K562 (cell line): ENCODE measurements around the gene UNC50. TPM values are rescaled to one million over a fixed set of nuclear protein-coding genes. Genes with fewer than 3 reads are reported as not detected.

Experiments
- ARID2 ChIP-seq: fragments of 450-650 bp; IDR thresholded peaks from 2 replicates; pipeline ENCODE4 v1.6.1; 2017; ENCODE audit warnings: antibody characterized with exemption, mild to moderate bottlenecking
- BRD9 ChIP-seq: fragments of 450-650 bp; IDR thresholded peaks from 2 replicates; pipeline ENCODE4 v1.6.1; 2018; ENCODE audit warnings: low read depth; ENCODE audit not compliant: partially characterized antibody
- CAMTA2 ChIP-seq: fragments of 250-450 bp; sonication (Bioruptor Pico); conservative IDR thresholded peaks from 2 replicates; pipeline ENCODE4 v1.5.1; 2022
- CREM ChIP-seq: IDR thresholded peaks from 2 replicates; pipeline ENCODE4 v1.6.1; 2014; ENCODE audit warnings: antibody characterized with exemption, low read depth
- ETV5 ChIP-seq: sonication (generic); formaldehyde crosslinking; IDR thresholded peaks from 2 replicates; pipeline ENCODE4 v1.4.0; 2020; ENCODE audit warnings: low read depth, mild to moderate bottlenecking, missing genetic modification reagents
- FOXK1 ChIP-seq: sonication (generic); formaldehyde crosslinking; IDR thresholded peaks from 2 replicates; pipeline ENCODE4 v1.8.0; 2022; ENCODE audit warnings: missing genetic modification reagents, mild to moderate bottlenecking, borderline replicate concordance
- KDM2B ChIP-seq: fragments of 250-450 bp; sonication (Bioruptor Pico); IDR thresholded peaks from 2 replicates; pipeline ENCODE4 v1.8.0; 2021; ENCODE audit warnings: mild to moderate bottlenecking, moderate library complexity
- MAX ChIP-seq: sonication (generic); formaldehyde crosslinking; IDR thresholded peaks from 2 replicates; pipeline ENCODE4 v1.9.0; 2022; ENCODE audit warnings: mild to moderate bottlenecking, missing genetic modification reagents
- MLLT1 ChIP-seq, 2 experiments: fragments of 450-650 bp; IDR thresholded peaks; 2 replicates each; pipeline ENCODE4 v1.6.1; 2016
- NBN ChIP-seq: fragments of 450-650 bp; IDR thresholded peaks from 2 replicates; pipeline ENCODE4 v1.6.1; 2016; ENCODE audit warnings: low read depth, mild to moderate bottlenecking
- PTRF ChIP-seq: fragments of 450-650 bp; IDR thresholded peaks from 2 replicates; pipeline ENCODE4 v1.6.1; 2016; ENCODE audit warnings: mild to moderate bottlenecking, missing genetic modification characterization, missing compliant biosample characterization
- RBBP5 ChIP-seq: fragments of 200-600 bp; sonication (generic); IDR thresholded peaks from 2 replicates; pipeline ENCODE4 v1.6.1; 2012; ENCODE audit warnings: borderline replicate concordance, mild to moderate bottlenecking, low read length, control low read depth, inconsistent platforms; ENCODE audit not compliant: insufficient read depth, poor library complexity, severe bottlenecking
- SMAD1 ChIP-seq: fragments of 150-350 bp; IDR thresholded peaks from 2 replicates; pipeline ENCODE4 v1.6.1; 2014; ENCODE audit warnings: low read length, low read depth; ENCODE audit not compliant: partially characterized antibody
- SMARCC2 ChIP-seq: fragments of 450-650 bp; IDR thresholded peaks from 2 replicates; pipeline ENCODE4 v1.6.1; 2017; ENCODE audit warnings: antibody characterized with exemption, moderate library complexity, mild to moderate bottlenecking, low read depth
- SMARCE1 ChIP-seq: fragments of 450-650 bp; IDR thresholded peaks from 2 replicates; pipeline ENCODE4 v1.7.1; 2016; ENCODE audit warnings: mild to moderate bottlenecking
- SPI1 ChIP-seq: IDR thresholded peaks from 2 replicates; pipeline ENCODE4 v1.6.1; 2011; ENCODE audit warnings: low read depth, low read length, control low read depth, borderline replicate concordance
- TAF1 ChIP-seq: IDR thresholded peaks from 2 replicates; pipeline ENCODE4 v1.6.1; 2011; ENCODE audit warnings: mild to moderate bottlenecking, low read length, moderate library complexity; ENCODE audit not compliant: insufficient read depth, control insufficient read depth, severe bottlenecking; ENCODE audit errors: extremely low read depth
- TCFL5 ChIP-seq: fragments of 250-450 bp; sonication (Bioruptor Pico); conservative IDR thresholded peaks from 2 replicates; pipeline ENCODE4 v1.6.1; 2021; ENCODE audit warnings: mild to moderate bottlenecking, moderate library complexity, matching md5 sums
- TEAD4 ChIP-seq, 2 experiments: sonication (generic) in 1 of 2; formaldehyde crosslinking in 1 of 2; IDR thresholded peaks; 2 replicates each; pipeline versions ENCODE4 v1.6.1 to v1.8.0; 2012 to 2022; ENCODE audit warnings: borderline replicate concordance in 1 of 2, inconsistent platforms in 1 of 2, low read length in 1 of 2, mild to moderate bottlenecking in 1 of 2, missing genetic modification reagents in 1 of 2
- ZNF224 ChIP-seq: sonication (generic); formaldehyde crosslinking; IDR thresholded peaks from 2 replicates; pipeline ENCODE4 v1.8.0; 2022; ENCODE audit warnings: mild to moderate bottlenecking, missing genetic modification reagents
- ZNF778 ChIP-seq: fragments of 450-650 bp; formaldehyde crosslinking; IDR thresholded peaks from 2 replicates; pipeline ENCODE4 v1.4.0; 2020; ENCODE audit warnings: mild to moderate bottlenecking, moderate library complexity
- ZSCAN32 ChIP-seq: fragments of 450-650 bp; formaldehyde crosslinking; IDR thresholded peaks from 2 replicates; pipeline ENCODE4 v1.4.0; 2020; ENCODE audit warnings: mild to moderate bottlenecking, moderate library complexity
- polyA plus RNA-seq, 8 experiments: library from polyadenylated mRNA; depleted of rRNA in 4 of 8; stranded (reverse) in 5 of 8; unstranded in 3 of 8; fragments of >200 nt; fragmentation: Nextera tagmentation in 2 of 8; fragmentation: Illumina TruSeq in 1 of 8; extraction: Ambion mirVana in 2 of 8; extraction: Trizol in 1 of 8; gene quantifications; 2 replicates each; pipeline versions ENCODE4 v1.2.1 to v1.2.3, GENCODE V29; 2011 to 2014; ENCODE audit warnings: inconsistent platforms in 1 of 8, missing spikeins in 1 of 8
- total RNA-seq, 7 experiments: library from RNA; depleted of rRNA in 6 of 7; stranded (reverse); fragments of >200 nt in 6 of 7; fragmentation: Illumina TruSeq in 2 of 7; extraction: Trizol in 2 of 7; gene quantifications; 2 replicates each; pipeline versions ENCODE4 v1.2.1 to v1.2.3, GENCODE V29; 2011 to 2021; ENCODE audit warnings: low replicate concordance in 1 of 7
- TF ChIP-seq, protein P1 (sequence below): fragments of 250-450 bp; sonication (Bioruptor Pico); IDR thresholded peaks from 2 replicates; pipeline ENCODE4 v1.8.0; 2021; ENCODE audit warnings: mild to moderate bottlenecking, moderate library complexity
- TF ChIP-seq, protein P2 (sequence below): fragments of 250-450 bp; sonication (Bioruptor Pico); IDR thresholded peaks from 2 replicates; pipeline ENCODE4 v1.5.0; 2020; ENCODE audit warnings: mild to moderate bottlenecking

Gene UNC50
- total and polyA plus RNA-seq, 9 of the 15 experiments (the other 6 are each of a cell fraction or from before 2014, with no cell fraction given): 30.0 to 52.9 (median 35.9) TPM

- TF ChIP-seq, protein P1, sequence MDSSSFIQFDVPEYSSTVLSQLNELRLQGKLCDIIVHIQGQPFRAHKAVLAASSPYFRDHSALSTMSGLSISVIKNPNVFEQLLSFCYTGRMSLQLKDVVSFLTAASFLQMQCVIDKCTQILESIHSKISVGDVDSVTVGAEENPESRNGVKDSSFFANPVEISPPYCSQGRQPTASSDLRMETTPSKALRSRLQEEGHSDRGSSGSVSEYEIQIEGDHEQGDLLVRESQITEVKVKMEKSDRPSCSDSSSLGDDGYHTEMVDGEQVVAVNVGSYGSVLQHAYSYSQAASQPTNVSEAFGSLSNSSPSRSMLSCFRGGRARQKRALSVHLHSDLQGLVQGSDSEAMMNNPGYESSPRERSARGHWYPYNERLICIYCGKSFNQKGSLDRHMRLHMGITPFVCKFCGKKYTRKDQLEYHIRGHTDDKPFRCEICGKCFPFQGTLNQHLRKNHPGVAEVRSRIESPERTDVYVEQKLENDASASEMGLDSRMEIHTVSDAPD (CRISPR knock-in tag): no peak
- no peak for TF ChIP-seq TCFL5 (CRISPR knock-in tag)
- TF ChIP-seq SMARCE1: 0 out of 2 replicates have a peak, but pooled peaks have one; percentile 1
- TF ChIP-seq ETV5 (CRISPR knock-in tag): peak; percentile 93
- no peak for TF ChIP-seq NBN
- TF ChIP-seq ARID2: no peak
- peak; percentile 95 for TF ChIP-seq TAF1
- TF ChIP-seq, protein P2, sequence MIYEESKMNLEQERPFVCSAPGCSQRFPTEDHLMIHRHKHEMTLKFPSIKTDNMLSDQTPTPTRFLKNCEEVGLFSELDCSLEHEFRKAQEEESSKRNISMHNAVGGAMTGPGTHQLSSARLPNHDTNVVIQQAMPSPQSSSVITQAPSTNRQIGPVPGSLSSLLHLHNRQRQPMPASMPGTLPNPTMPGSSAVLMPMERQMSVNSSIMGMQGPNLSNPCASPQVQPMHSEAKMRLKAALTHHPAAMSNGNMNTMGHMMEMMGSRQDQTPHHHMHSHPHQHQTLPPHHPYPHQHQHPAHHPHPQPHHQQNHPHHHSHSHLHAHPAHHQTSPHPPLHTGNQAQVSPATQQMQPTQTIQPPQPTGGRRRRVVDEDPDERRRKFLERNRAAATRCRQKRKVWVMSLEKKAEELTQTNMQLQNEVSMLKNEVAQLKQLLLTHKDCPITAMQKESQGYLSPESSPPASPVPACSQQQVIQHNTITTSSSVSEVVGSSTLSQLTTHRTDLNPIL (CRISPR knock-in tag): no peak
- TF ChIP-seq MLLT1 (IDR thresholded peaks at IDR 0.05): no peak; a peak in 1 of 4 replicates
- no peak for TF ChIP-seq PTRF (tag)
- peak; percentile 4; the same call in 1 of the 2 replicates for TF ChIP-seq KDM2B (CRISPR knock-in tag)
- no peak for TF ChIP-seq ZNF224 (CRISPR knock-in tag)
- peak; percentile 33; the same call in 1 of the 2 replicates for TF ChIP-seq SPI1
- peak; percentile 58 for TF ChIP-seq BRD9
- TF ChIP-seq RBBP5: peak; percentile 95
- TF ChIP-seq SMAD1: peak; percentile 12
- no peak for TF ChIP-seq SMARCC2
- TF ChIP-seq MAX (CRISPR knock-in tag): peak; percentile 88
- no peak; the same call in 1 of the 2 replicates for TF ChIP-seq TEAD4 (IDR thresholded peaks at IDR 0.05; ENCODE audit: low read length)
- TF ChIP-seq TEAD4 (CRISPR knock-in tag; IDR thresholded peaks at IDR 0.05; ENCODE audit: borderline replicate concordance): no peak
- no peak for TF ChIP-seq ZSCAN32 (CRISPR knock-in tag)
- TF ChIP-seq CREM: peak; percentile 94
- 0 out of 2 replicates have a peak, but pooled peaks have one; percentile 32 for TF ChIP-seq FOXK1
- no peak for TF ChIP-seq ZNF778
- 0 out of 2 replicates have a peak, but pooled peaks have one; percentile 44 for TF ChIP-seq CAMTA2
These were observed at the start of gene UNC50, which contains the start of gene COA5 (continued) for GRCh38 chr2:98608116-98608961.
